SJSA1 (cell line): Measurements from ENCODE around the gene GPHB5. TPM values are rescaled to one million over a fixed set of nuclear protein-coding genes. Genes with fewer than 3 reads are reported as not detected.
"Not testable (repeated sequence)": the region's sequence is repeated elsewhere in the genome, so short reads cannot be mapped to it uniquely, and the experiment has no call there.

Experiments
- DNase-seq, 2 experiments: peaks; one replicate each; pipeline ENCODE4 v3.0.0-alpha.2; 2015 to 2020; ENCODE audit warnings: low spot score in 2 of 2, low read depth in 1 of 2
- H3K27ac ChIP-seq: fragments of 250-450 bp; sonication (Bioruptor Pico); 2 replicates; pipeline ENCODE4 v1.5.1; 2020; ENCODE audit warnings: mild to moderate bottlenecking, moderate library complexity
- H3K27me3 ChIP-seq: fragments of 250-450 bp; sonication (Bioruptor Pico); replicated peaks from 2 replicates; pipeline ENCODE4 v1.5.1; 2020; ENCODE audit warnings: mild to moderate bottlenecking, moderate library complexity
- H3K36me3 ChIP-seq: fragments of 250-450 bp; sonication (Bioruptor Pico); 2 replicates; pipeline ENCODE4 v1.5.1; 2020; ENCODE audit warnings: mild to moderate bottlenecking
- H3K4me1 ChIP-seq: fragments of 250-450 bp; sonication (Bioruptor Pico); replicated peaks from 2 replicates; pipeline ENCODE4 v1.6.1; 2021; ENCODE audit warnings: mild to moderate bottlenecking
- H3K4me3 ChIP-seq: fragments of 250-450 bp; sonication (Bioruptor Pico); 2 replicates; pipeline ENCODE4 v1.5.1; 2020; ENCODE audit warnings: mild to moderate bottlenecking
- H3K9me3 ChIP-seq: fragments of 250-450 bp; sonication (Bioruptor Pico); replicated peaks from 2 replicates; pipeline ENCODE4 v1.5.1; 2020; ENCODE audit warnings: mild to moderate bottlenecking
- total RNA-seq: library from RNA; depleted of rRNA; stranded (reverse); fragments of >200 nt; shearing (Covaris generic); gene quantifications from 2 replicates; pipeline ENCODE4 v1.2.3, GENCODE V29; 2014

Gene GPHB5
- total RNA-seq, 1 experiment from 2014 or later = not detected

GRCh38 chr14:63283884-63284248 lies 34.9 kb downstream of the GPHB5 start:
- Histone ChIP-seq H3K9me3 (no peaks in the 10 kb centered on the region), H3K4me3 (no peak overlapping the region), H3K4me1 (no peaks in the 10 kb centered on the region), H3K27me3 (no peaks in the 10 kb centered on the region), H3K27ac (no peak overlapping the region), H3K36me3 (no peaks in the 10 kb centered on the region)
- no peak for DNase-seq

- Histone ChIP-seq H3K27ac (no peak overlapping the region), H3K36me3 (no peaks in the 10 kb centered on the region), H3K4me3 (no peak overlapping the region), H3K27me3 (no peaks in the 10 kb centered on the region), H3K4me1 (no peaks in the 10 kb centered on the region), H3K9me3 (no peaks in the 10 kb centered on the region)
- DNase-seq = no peak
Observed at GRCh38 chr14:63282997-63283883, 35.5 kb downstream of the GPHB5 start.

- not testable (repeated sequence) for H3K27me3 ChIP-seq, H3K9me3 ChIP-seq, DNase-seq, H3K36me3 ChIP-seq, H3K4me3 ChIP-seq, H3K27ac ChIP-seq, H3K4me1 ChIP-seq
Observed at GRCh38 chr14:63279933-63280332, 38.8 kb downstream of the GPHB5 start.

DNA sequence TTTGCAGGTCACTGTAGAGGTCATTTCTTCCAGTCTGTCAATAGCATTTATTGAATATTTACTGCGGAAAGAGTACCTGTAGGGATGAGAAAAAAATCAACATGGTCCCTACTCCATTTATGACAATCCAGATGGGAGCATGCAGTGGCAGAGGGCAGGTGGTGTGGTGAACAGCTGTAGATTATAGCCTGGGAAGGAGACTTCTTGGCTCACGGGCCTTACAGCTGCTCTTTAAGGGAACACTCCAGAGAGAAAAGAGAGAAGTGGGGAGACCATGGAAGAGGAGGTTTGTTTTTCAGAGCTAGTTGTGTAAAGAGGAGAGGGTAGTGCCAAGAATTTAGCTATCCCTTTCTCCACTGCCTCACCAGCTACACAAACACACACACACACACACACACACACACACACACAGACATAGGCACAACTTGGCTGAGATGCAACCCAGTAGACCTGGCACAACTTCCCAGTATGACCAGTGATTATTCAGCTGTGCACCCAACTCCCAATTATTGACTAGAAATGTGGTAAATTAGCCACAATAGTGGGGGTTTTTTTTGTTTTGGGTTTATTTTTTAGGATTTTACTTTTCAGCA lies 41.0 kb downstream of the GPHB5 start:
- Histone ChIP-seq H3K27me3 (no peaks in the 10 kb centered on the region), H3K27ac (no peak overlapping the region), H3K4me3 (no peak overlapping the region), H3K36me3 (no peaks in the 10 kb centered on the region), H3K9me3 (no peaks in the 10 kb centered on the region), H3K4me1 (no peaks in the 10 kb centered on the region)
- no peak for DNase-seq

DNA sequence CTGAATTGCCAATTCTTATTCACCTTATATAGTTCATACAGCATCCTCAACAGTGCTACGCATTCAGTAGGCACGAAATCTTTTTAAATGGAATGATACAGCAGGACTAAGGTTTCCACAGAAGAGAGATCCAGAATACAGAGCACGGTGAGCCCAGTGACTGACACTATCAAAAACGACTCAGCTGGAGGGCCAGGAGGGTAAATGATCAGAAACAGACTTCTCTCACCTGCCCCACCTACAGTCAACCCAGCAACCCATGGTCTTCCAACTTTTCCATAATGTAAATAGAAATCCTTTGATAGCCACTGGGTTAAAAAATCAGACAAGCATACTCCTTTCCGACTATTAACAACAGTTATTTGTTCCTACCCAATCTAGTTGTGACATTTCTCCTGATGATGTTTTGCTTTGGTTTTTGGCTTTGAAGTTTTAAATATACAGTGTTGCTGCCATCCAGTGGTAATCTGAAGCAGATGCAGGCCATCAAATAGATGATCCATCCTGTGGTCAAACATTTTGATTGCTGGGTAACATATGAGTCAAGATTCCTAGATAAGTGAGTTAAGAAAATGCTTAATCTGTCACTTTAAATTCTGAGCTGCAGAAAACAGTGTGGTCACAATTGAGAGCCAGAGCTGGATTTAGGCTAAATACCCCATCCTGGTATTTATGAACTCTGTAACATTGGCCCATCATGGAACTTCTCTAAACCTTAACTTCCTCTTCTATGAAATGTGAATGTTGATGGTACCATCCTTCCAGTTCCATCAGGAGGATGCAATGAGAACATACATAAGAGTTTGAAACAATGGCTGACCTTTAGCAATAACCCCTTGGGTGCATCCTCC lies 42.0 kb downstream of the GPHB5 start:
- H3K27ac ChIP-seq = no peak overlapping the region
- H3K36me3 ChIP-seq = no peaks in the 10 kb centered on the region
- no peaks in the 10 kb centered on the region for H3K9me3 ChIP-seq
- no peaks in the 10 kb centered on the region for H3K27me3 ChIP-seq
- no peak overlapping the region for H3K4me3 ChIP-seq
- no peaks in the 10 kb centered on the region for H3K4me1 ChIP-seq
- peak in 1 of 2 experiments; percentile 28 for DNase-seq

DNA sequence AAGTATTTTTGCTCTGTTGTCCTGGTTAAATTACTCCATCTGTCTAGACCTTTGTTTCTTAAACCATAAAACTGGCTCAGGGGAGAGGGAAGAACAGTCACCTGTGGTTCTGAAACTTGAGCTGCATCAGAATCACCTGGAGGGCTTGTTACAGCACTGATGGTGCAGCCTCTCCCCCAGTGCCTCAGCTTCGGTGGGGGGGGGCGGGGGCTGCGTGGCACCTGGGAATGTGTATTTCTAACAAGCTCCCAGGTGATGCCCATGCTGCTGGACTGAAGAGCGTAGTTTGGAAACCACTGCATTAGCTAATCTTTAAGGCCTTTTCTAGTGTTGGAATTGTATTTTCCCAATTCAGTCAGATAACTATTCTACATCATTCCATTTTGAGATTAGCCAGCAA lies 42.7 kb downstream of the GPHB5 start:
- DNase-seq = no peak
- no peaks in the 10 kb centered on the region for H3K9me3 ChIP-seq
- H3K4me3 ChIP-seq = no peak overlapping the region
- no peaks in the 10 kb centered on the region for H3K27me3 ChIP-seq
- no peaks in the 10 kb centered on the region for H3K4me1 ChIP-seq
- H3K27ac ChIP-seq = no peak overlapping the region
- no peaks in the 10 kb centered on the region for H3K36me3 ChIP-seq

DNA sequence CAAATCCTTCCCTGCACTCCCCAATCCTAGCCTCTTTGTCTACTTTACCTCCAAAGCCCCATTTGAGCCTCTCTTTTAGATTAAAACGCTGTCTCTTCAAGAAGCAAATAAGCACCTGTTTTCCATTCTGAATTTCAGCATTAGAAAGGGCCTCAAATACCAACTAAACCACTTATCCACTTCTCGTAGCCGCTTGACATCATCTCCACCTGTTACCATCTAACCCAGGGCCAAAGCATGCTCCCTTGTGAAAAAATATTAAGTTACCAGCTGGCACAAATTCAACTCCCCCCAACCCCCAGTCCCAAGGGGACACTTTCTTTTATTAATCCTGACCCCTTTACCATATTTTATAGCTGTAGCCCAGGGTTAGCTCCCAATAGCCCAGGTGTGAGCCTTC lies 43.1 kb downstream of the GPHB5 start:
- no peak overlapping the region for H3K4me3 ChIP-seq
- no peak for DNase-seq

DNA sequence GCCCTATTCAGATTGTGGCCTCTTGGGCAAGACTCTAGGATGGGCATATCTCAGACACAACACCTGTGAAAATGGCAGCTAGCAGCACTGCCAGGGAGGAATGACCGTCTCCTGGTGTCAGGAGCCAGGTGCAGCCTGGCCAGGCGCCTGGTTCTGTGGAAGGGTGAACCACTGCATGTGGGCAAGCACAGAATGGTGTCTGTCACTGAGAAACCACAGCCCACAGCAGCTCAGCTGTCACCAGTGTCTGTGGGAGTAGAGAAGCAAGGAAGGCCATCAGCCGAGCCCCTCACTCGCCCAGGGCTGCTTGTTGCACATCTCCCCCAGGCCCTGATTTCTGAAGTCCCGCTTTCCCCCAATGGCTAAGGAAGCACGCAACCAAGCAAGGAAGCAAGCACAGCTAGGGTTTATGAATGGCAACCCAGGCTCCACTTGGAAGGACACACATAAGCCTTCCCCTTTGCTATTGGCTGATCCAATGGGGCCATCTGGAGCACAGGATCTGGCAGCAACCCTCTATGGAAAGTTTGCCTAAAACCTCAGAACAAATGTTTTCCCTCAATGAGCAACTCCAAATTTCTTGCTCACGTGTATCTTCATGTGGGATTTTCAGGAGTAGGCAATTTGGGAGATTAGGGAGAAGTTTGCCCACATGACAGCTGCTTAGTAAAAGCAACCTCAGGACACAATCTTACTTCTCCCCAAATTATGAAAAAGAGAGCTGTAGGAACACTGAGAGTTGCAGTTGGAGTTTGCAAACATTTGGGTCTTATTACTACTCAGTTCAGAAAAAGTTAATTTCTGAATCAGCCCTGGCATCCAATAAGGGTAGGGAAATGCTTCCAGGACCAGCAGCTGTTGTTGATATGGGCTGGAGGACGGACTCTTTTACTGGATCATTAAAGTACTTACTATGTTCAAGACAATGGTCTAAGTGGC lies 44.7 kb downstream of the GPHB5 start:
- H3K4me3 ChIP-seq = no peak overlapping the region
- no peak for DNase-seq

More for the DNA sequence above, 43.1 kb downstream of the GPHB5 start:
- H3K9me3 ChIP-seq = no peaks in the 10 kb centered on the region
- no peaks in the 10 kb centered on the region for H3K27me3 ChIP-seq
- no peaks in the 10 kb centered on the region for H3K4me1 ChIP-seq
- no peaks in the 10 kb centered on the region for H3K36me3 ChIP-seq
- H3K27ac ChIP-seq = no peak overlapping the region

GRCh38 chr14:63273129-63273528 lies 45.6 kb downstream of the GPHB5 start:
- H3K4me1 ChIP-seq = no peaks in the 10 kb centered on the region
- DNase-seq = no peak

More for the DNA sequence above, 44.7 kb downstream of the GPHB5 start:
- no peaks in the 10 kb centered on the region for H3K9me3 ChIP-seq
- H3K36me3 ChIP-seq = no peaks in the 10 kb centered on the region
- H3K27me3 ChIP-seq = no peaks in the 10 kb centered on the region
- H3K4me1 ChIP-seq = no peaks in the 10 kb centered on the region
- no peak overlapping the region for H3K27ac ChIP-seq

GRCh38 chr14:63269561-63270225 lies 49.0 kb downstream of the GPHB5 start:
- Histone ChIP-seq H3K27me3 (no peaks in the 10 kb centered on the region), H3K9me3 (no peaks in the 10 kb centered on the region), H3K27ac (no peak overlapping the region), H3K4me3 (no peak overlapping the region), H3K36me3 (no peaks in the 10 kb centered on the region), H3K4me1 (no peaks in the 10 kb centered on the region)
- DNase-seq = no peak

More at GRCh38 chr14:63273129-63273528, 45.6 kb downstream of the GPHB5 start:
- H3K36me3 ChIP-seq = no peaks in the 10 kb centered on the region
- H3K27me3 ChIP-seq = no peaks in the 10 kb centered on the region
- no peak overlapping the region for H3K4me3 ChIP-seq
- no peaks in the 10 kb centered on the region for H3K9me3 ChIP-seq
- no peak overlapping the region for H3K27ac ChIP-seq

DNA sequence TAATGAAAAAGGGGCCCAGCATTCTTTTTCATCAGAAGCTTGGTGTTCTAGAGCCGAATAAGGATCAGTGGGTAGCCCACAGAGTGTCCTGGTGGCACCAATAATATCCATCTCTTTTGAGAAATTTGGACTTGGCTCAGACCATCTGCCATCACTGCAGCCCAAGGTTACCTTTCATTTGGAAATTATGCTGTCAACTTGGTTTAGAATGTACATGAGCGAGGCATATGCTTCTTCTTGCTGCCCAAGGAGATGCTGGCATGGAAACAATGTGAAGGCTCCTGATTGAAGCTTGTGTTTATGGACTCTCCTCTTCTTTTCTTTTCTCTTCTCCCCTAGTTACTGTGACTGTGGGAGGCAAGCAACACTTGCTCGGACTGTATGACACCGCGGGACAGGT lies 50.0 kb downstream of the GPHB5 start:
- DNase-seq = no peak
- no peak overlapping the region for H3K4me3 ChIP-seq
- no peaks in the 10 kb centered on the region for H3K36me3 ChIP-seq
- no peaks in the 10 kb centered on the region for H3K9me3 ChIP-seq
- no peak overlapping the region for H3K27ac ChIP-seq
- no peaks in the 10 kb centered on the region for H3K4me1 ChIP-seq
- H3K27me3 ChIP-seq = no peaks in the 10 kb centered on the region

GRCh38 chr14:63267171-63267570 lies 51.6 kb downstream of the GPHB5 start:
- Histone ChIP-seq H3K27me3 (no peaks in the 10 kb centered on the region), H3K9me3 (no peaks in the 10 kb centered on the region), H3K27ac (no peak overlapping the region), H3K4me1 (no peaks in the 10 kb centered on the region), H3K36me3 (no peaks in the 10 kb centered on the region), H3K4me3 (no peak overlapping the region)
- no peak for DNase-seq

GRCh38 chr14:63266106-63266505 lies 52.6 kb downstream of the GPHB5 start:
- H3K9me3 ChIP-seq = no peaks in the 10 kb centered on the region
- H3K36me3 ChIP-seq = no peaks in the 10 kb centered on the region
- no peak overlapping the region for H3K27ac ChIP-seq
- DNase-seq = no peak
- no peaks in the 10 kb centered on the region for H3K27me3 ChIP-seq
- H3K4me3 ChIP-seq = no peak overlapping the region
- no peaks in the 10 kb centered on the region for H3K4me1 ChIP-seq
